ENCODE measurements around the gene COG8. TPM values are rescaled to one million over a fixed set of nuclear protein-coding genes. Genes with fewer than 3 reads are reported as not detected.
A peak's percentile ranks its signal among the peaks of the same experiment; 100 is the strongest.

COG8 gene
- total and polyA plus RNA-seq, 9 of the 15 experiments (the other 6 are each of a cell fraction or from before 2014, with no cell fraction given), result 3.7 to 42.6 (median 30.1) TPM

DNA sequence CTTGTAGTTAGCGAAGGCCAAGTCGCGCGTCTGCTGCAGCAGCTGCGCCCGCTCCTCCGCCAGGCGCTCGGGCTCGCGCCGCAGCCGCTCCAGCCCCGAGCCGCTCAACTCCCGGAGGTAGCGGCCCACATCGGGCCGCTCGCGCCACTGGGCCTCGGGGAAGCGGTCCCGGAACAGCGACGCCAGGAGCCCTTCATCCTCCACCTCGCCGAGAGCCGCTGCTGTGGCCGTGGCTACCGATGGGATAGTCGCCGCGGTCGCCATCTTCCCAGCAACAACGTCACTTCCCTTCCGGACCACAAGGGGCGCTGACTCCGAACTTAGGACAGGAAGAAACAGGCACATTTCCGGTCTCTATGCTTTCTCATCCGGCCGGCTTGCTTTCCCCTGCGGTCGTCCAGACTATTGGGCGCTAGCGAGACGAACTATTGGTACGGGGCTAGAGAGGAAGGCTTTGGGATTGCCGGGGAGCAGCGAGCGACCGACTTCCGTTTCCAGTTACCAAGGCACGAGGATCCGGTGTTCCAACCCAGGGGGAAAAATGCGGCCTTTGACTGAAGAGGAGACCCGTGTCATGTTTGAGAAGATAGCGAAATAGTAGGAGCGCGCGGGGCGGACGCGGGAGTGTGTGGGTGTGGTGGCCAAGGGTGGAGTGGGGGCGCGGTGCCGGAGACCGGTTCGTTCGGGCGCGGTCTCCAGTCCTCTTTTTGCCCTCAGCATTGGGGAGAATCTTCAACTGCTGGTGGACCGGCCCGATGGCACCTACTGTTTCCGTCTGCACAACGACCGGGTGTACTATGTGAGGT is at the start of gene COG8, which contains the start of gene NIP7 (continued):
- TF ChIP-seq L3MBTL2 (IDR thresholded peaks at IDR 0.05), result peak; percentile 68
- TF ChIP-seq ELF2 (CRISPR knock-in tag; IDR thresholded peaks at IDR 0.05), result peak; percentile 80; the same call in 1 of the 2 replicates
- TF ChIP-seq CHCHD3 (CRISPR knock-in tag; IDR thresholded peaks at IDR 0.05), result no peak
- peak; percentile 20; the same call in 1 of the 2 replicates for TF ChIP-seq JUN (IDR thresholded peaks at IDR 0.05; ENCODE audit: borderline replicate concordance, low read depth, low read length)
- TF ChIP-seq JUN (CRISPR knock-in tag; IDR thresholded peaks at IDR 0.05; ENCODE audit: borderline replicate concordance), result peak; percentile 94
- peak; percentile 44 for TF ChIP-seq NEUROD1 (IDR thresholded peaks at IDR 0.05; ENCODE audit: borderline replicate concordance, low read depth, low read length, partially characterized antibody)
- TF ChIP-seq, protein P1, sequence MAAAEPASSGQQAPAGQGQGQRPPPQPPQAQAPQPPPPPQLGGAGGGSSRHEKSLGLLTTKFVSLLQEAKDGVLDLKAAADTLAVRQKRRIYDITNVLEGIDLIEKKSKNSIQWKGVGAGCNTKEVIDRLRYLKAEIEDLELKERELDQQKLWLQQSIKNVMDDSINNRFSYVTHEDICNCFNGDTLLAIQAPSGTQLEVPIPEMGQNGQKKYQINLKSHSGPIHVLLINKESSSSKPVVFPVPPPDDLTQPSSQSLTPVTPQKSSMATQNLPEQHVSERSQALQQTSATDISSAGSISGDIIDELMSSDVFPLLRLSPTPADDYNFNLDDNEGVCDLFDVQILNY (CRISPR knock-in tag; IDR thresholded peaks at IDR 0.05), result no peak; the same call in 1 of the 2 replicates
- TF ChIP-seq, protein P2, sequence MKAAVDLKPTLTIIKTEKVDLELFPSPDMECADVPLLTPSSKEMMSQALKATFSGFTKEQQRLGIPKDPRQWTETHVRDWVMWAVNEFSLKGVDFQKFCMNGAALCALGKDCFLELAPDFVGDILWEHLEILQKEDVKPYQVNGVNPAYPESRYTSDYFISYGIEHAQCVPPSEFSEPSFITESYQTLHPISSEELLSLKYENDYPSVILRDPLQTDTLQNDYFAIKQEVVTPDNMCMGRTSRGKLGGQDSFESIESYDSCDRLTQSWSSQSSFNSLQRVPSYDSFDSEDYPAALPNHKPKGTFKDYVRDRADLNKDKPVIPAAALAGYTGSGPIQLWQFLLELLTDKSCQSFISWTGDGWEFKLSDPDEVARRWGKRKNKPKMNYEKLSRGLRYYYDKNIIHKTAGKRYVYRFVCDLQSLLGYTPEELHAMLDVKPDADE (conservative IDR thresholded peaks at IDR 0.05; ENCODE audit: control insufficient read depth, low read depth, low read length), result peak; percentile 92
- peak; percentile 78 for TF ChIP-seq TOE1 (IDR thresholded peaks at IDR 0.05; ENCODE audit: borderline replicate concordance)
- peak; percentile 86; the same call in 1 of the 2 replicates for TF ChIP-seq TOE1 (CRISPR knock-in tag; IDR thresholded peaks at IDR 0.05; ENCODE audit: borderline replicate concordance, low read depth)
- TF ChIP-seq ZBED1 (IDR thresholded peaks at IDR 0.05), result peak; percentile 23; the same call in 1 of the 2 replicates
- TF ChIP-seq, protein P3, sequence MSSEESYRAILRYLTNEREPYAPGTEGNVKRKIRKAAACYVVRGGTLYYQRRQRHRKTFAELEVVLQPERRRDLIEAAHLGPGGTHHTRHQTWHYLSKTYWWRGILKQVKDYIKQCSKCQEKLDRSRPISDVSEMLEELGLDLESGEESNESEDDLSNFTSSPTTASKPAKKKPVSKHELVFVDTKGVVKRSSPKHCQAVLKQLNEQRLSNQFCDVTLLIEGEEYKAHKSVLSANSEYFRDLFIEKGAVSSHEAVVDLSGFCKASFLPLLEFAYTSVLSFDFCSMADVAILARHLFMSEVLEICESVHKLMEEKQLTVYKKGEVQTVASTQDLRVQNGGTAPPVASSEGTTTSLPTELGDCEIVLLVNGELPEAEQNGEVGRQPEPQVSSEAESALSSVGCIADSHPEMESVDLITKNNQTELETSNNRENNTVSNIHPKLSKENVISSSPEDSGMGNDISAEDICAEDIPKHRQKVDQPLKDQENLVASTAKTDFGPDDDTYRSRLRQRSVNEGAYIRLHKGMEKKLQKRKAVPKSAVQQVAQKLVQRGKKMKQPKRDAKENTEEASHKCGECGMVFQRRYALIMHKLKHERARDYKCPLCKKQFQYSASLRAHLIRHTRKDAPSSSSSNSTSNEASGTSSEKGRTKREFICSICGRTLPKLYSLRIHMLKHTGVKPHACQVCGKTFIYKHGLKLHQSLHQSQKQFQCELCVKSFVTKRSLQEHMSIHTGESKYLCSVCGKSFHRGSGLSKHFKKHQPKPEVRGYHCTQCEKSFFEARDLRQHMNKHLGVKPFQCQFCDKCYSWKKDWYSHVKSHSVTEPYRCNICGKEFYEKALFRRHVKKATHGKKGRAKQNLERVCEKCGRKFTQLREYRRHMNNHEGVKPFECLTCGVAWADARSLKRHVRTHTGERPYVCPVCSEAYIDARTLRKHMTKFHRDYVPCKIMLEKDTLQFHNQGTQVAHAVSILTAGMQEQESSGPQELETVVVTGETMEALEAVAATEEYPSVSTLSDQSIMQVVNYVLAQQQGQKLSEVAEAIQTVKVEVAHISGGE (CRISPR knock-in tag; IDR thresholded peaks at IDR 0.05), result peak; percentile 84 to 96 (median 96); a peak in 5 of 6 replicates
- TF ChIP-seq CCAR2 (IDR thresholded peaks at IDR 0.05; ENCODE audit: low read depth, low read length), result no peak
- TF ChIP-seq NBN (IDR thresholded peaks at IDR 0.05; ENCODE audit: low read depth), result peak; percentile 58; the same call in 1 of the 2 replicates
- TF ChIP-seq MCM3 (IDR thresholded peaks at IDR 0.05), result no peak
- TF ChIP-seq, protein P4, sequence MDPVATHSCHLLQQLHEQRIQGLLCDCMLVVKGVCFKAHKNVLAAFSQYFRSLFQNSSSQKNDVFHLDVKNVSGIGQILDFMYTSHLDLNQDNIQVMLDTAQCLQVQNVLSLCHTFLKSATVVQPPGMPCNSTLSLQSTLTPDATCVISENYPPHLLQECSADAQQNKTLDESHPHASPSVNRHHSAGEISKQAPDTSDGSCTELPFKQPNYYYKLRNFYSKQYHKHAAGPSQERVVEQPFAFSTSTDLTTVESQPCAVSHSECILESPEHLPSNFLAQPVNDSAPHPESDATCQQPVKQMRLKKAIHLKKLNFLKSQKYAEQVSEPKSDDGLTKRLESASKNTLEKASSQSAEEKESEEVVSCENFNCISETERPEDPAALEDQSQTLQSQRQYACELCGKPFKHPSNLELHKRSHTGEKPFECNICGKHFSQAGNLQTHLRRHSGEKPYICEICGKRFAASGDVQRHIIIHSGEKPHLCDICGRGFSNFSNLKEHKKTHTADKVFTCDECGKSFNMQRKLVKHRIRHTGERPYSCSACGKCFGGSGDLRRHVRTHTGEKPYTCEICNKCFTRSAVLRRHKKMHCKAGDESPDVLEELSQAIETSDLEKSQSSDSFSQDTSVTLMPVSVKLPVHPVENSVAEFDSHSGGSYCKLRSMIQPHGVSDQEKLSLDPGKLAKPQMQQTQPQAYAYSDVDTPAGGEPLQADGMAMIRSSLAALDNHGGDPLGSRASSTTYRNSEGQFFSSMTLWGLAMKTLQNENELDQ (CRISPR knock-in tag; IDR thresholded peaks at IDR 0.05; ENCODE audit: borderline replicate concordance), result no peak
- peak; percentile 83 for TF ChIP-seq POLR2H (tag; IDR thresholded peaks at IDR 0.05; ENCODE audit: low read depth)

Measured in K562 (cell line).